DND-41 (cell line): ENCODE data around the gene PLIN3.
"Not testable (repeated sequence)": the region's sequence is repeated elsewhere in the genome, so short reads cannot be mapped to it uniquely, and the experiment has no call there.

Experiments used
- ATAC-seq: fragments of 200-7000 bp; cut with Tn5 transposase; 3 replicates; pipeline ENCODE4 v1.9.1; 2021; ENCODE audit warnings: low read depth; ENCODE audit not compliant: insufficient read depth
- DNase-seq: peaks from one replicate; pipeline ENCODE4 v3.0.0-alpha.2; 2020
- H2AFZ ChIP-seq: 2 replicates; pipeline ENCODE4 v1.6.0; 2012; ENCODE audit warnings: low read depth, low read length
- H3K27ac ChIP-seq: 2 replicates; pipeline ENCODE4 v1.5.1; 2012; ENCODE audit warnings: low read length, inconsistent platforms
- H3K27me3 ChIP-seq: fragments of 200-600 bp; sonication (generic); 2 replicates; pipeline ENCODE4 v1.6.0; 2012; ENCODE audit warnings: low read length, mild to moderate bottlenecking, inconsistent platforms; ENCODE audit not compliant: insufficient read depth, poor library complexity
- H3K36me3 ChIP-seq: 2 replicates; pipeline ENCODE4 v1.5.1; 2012; ENCODE audit warnings: low read length, inconsistent platforms; ENCODE audit not compliant: insufficient read depth
- H3K4me1 ChIP-seq: 2 replicates; pipeline ENCODE4 v1.5.1; 2012; ENCODE audit warnings: mild to moderate bottlenecking, low read length; ENCODE audit not compliant: insufficient read depth
- H3K4me2 ChIP-seq: 2 replicates; pipeline ENCODE4 v1.6.0; 2012; ENCODE audit warnings: mild to moderate bottlenecking, moderate library complexity, low read length, inconsistent platforms; ENCODE audit not compliant: insufficient read depth
- H3K4me3 ChIP-seq, 2 experiments: fragments of 200-600 bp in 1 of 2; shearing (Covaris generic) in 1 of 2; 2 replicates each; pipeline ENCODE4 v1.5.1; 2012 to 2016; ENCODE audit warnings: inconsistent platforms in 2 of 2, low read length in 2 of 2, mild to moderate bottlenecking in 2 of 2, low read depth in 1 of 2, moderate library complexity in 1 of 2
- H3K79me2 ChIP-seq: 2 replicates; pipeline ENCODE4 v1.6.0; 2012; ENCODE audit warnings: low read length, inconsistent platforms; ENCODE audit not compliant: insufficient read depth
- H3K9ac ChIP-seq: 2 replicates; pipeline ENCODE4 v1.6.0; 2012; ENCODE audit warnings: low read depth, mild to moderate bottlenecking, inconsistent platforms, low read length, moderate library complexity
- H3K9me3 ChIP-seq: 2 replicates; pipeline ENCODE4 v1.5.1; 2012; ENCODE audit warnings: low read length, moderate library complexity, mild to moderate bottlenecking, inconsistent platforms; ENCODE audit not compliant: insufficient read depth, severe bottlenecking
- H4K20me1 ChIP-seq: 2 replicates; pipeline ENCODE4 v1.6.0; 2012; ENCODE audit warnings: low read length; ENCODE audit not compliant: insufficient read depth
- EZH2 ChIP-seq: IDR thresholded peaks from 3 replicates; pipeline ENCODE4 v1.6.1; 2012; ENCODE audit warnings: borderline replicate concordance, low read depth, mild to moderate bottlenecking, moderate library complexity, low read length, inconsistent platforms; ENCODE audit not compliant: severe bottlenecking
- TF ChIP-seq, protein P1 (sequence below): IDR thresholded peaks from 2 replicates; pipeline ENCODE4 v1.5.1; 2012; ENCODE audit warnings: borderline replicate concordance, low read length, moderate library complexity, mild to moderate bottlenecking; ENCODE audit not compliant: poor library complexity, severe bottlenecking; ENCODE audit errors: extremely low read depth

Gene PLIN3

DNA sequence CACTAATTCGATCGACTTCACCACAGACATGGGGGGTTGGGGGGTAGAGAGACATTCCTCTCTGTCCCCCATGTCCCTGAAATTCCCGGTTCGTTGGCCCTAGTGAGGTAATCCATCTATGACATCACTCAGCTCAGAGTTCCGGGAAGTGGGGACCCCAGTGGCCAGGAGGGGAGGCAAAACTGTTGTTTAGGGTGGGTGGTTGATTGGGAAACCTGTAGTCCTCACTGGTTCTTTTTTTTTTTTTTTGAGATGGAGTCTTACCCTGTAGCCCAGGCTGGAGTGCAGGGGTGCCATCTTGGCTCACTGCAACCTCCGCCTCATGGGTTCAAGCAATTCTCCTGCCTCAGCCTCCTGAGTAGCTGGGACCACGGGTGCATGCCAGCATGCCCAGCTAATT is 35.3 kb upstream of the PLIN3 start, which contains the start of gene ARRDC5:
TSS of gene ARRDC5 (minus strand) at position 101 of the 400 bp plus-strand sequence. CDS start at position 30, 71 bp downstream.
- no peaks in the 10 kb centered on the region for H3K36me3 ChIP-seq
- H3K4me1 ChIP-seq, result no peaks in the 10 kb centered on the region
- ATAC-seq (no peak), DNase-seq (no peak)
- H2AFZ ChIP-seq, result no peak within 1 kb of the TSS
- no peaks in the 10 kb centered on the region for H3K79me2 ChIP-seq
- no peak within 1 kb of the TSS for H3K27ac ChIP-seq
- no peaks in the 10 kb centered on the region for H3K9me3 ChIP-seq
- no peaks in the 10 kb centered on the region for H3K27me3 ChIP-seq
- H3K4me3 ChIP-seq, result no peak within 1 kb of the TSS
- no peak within 1 kb of the TSS for H3K4me2 ChIP-seq
- TF ChIP-seq EZH2, result no peak
- TF ChIP-seq, protein P1, sequence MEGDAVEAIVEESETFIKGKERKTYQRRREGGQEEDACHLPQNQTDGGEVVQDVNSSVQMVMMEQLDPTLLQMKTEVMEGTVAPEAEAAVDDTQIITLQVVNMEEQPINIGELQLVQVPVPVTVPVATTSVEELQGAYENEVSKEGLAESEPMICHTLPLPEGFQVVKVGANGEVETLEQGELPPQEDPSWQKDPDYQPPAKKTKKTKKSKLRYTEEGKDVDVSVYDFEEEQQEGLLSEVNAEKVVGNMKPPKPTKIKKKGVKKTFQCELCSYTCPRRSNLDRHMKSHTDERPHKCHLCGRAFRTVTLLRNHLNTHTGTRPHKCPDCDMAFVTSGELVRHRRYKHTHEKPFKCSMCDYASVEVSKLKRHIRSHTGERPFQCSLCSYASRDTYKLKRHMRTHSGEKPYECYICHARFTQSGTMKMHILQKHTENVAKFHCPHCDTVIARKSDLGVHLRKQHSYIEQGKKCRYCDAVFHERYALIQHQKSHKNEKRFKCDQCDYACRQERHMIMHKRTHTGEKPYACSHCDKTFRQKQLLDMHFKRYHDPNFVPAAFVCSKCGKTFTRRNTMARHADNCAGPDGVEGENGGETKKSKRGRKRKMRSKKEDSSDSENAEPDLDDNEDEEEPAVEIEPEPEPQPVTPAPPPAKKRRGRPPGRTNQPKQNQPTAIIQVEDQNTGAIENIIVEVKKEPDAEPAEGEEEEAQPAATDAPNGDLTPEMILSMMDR, result no peak
- no peak within 1 kb of the TSS for H3K9ac ChIP-seq
- no peaks in the 10 kb centered on the region for H4K20me1 ChIP-seq

DNA sequence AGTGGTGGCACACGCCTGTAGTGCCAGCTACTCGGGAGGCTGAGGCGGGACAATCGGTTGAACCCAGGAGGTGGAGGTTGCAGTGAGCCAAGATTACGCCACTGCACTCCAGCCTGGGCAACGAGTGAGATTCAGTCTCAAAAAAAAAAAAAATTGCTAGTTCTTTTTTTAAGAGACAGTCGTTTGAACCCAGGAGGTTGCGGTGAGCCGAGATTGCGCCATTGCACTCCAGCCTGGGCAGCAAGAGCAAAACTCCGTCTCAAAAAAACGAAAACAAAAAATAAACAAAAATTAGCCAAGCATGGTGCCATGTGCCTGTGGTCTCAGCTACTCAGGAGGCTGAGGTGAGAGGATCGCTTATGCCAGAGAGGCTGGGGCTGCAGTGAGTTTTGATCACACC is 33.4 kb upstream of the PLIN3 start:
- not testable (repeated sequence) for H3K9me3 ChIP-seq, H3K4me3 ChIP-seq, DNase-seq, H3K27ac ChIP-seq, H3K4me2 ChIP-seq, H3K4me1 ChIP-seq, ATAC-seq, H3K36me3 ChIP-seq, H2AFZ ChIP-seq, H3K27me3 ChIP-seq, H3K9ac ChIP-seq, H4K20me1 ChIP-seq, H3K79me2 ChIP-seq

DNA sequence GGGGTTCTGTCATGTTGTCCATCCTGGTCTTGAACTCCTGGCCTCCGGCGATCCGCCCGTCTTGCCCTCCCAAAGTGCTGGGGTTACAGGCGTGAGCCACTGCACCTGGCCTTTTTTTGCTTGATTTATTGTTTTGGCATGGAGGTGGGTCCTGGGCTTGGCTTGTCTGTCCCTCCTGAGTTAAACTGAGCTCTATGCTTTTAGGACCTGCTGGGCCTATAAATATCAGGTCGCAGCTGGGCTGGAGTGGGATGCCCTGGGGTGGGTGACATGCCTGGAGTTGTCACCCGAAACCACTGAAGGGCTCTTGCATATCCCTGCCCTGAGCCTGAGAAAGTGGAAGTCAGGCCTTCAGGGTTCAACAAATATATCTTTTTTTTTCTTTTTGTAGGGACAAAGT is 29.7 kb upstream of the PLIN3 start:
- no peaks in the 10 kb centered on the region for H3K27me3 ChIP-seq
- H3K4me3 ChIP-seq, result no peak overlapping the region
- H4K20me1 ChIP-seq, result no peaks in the 10 kb centered on the region
- no peak overlapping the region for H3K9ac ChIP-seq
- no peak overlapping the region for H3K4me2 ChIP-seq
- DNase-seq, result no peak
- no peaks in the 10 kb centered on the region for H3K4me1 ChIP-seq
- no peak overlapping the region for H2AFZ ChIP-seq
- no peak overlapping the region for H3K27ac ChIP-seq
- ATAC-seq, result no peak
- TF ChIP-seq, protein P1, result no peak
- TF ChIP-seq EZH2, result no peak
- H3K79me2 ChIP-seq, result no peaks in the 10 kb centered on the region
- no peaks in the 10 kb centered on the region for H3K9me3 ChIP-seq
- no peaks in the 10 kb centered on the region for H3K36me3 ChIP-seq

DNA sequence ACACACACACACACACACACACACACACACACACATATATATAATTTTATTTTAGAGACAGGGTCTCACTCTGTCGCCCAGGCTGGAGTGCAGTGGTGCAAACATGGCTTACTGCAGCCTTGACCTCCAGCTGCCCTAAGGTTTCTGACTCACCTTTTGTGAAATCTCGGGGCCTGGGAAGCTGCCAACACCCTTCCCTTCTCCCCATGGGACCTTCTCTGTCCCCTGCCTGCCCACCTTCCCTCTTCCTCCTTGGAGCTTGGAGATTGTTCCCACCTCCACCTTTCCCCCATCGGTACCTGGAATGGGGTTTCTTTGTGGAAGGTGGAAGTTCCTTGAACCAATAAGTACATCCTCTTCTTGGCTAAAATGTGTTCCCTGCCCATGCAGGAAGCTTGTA is 28.9 kb upstream of the PLIN3 start:
- no peaks in the 10 kb centered on the region for H4K20me1 ChIP-seq
- no peak overlapping the region for H3K4me2 ChIP-seq
- H3K9me3 ChIP-seq, result no peaks in the 10 kb centered on the region
- ATAC-seq (no peak), DNase-seq (no peak)
- no peak overlapping the region for H3K4me3 ChIP-seq
- no peaks in the 10 kb centered on the region for H3K4me1 ChIP-seq
- H3K27me3 ChIP-seq, result no peaks in the 10 kb centered on the region
- no peak overlapping the region for H3K9ac ChIP-seq
- no peaks in the 10 kb centered on the region for H3K79me2 ChIP-seq
- no peak overlapping the region for H2AFZ ChIP-seq
- no peak for TF ChIP-seq EZH2
- TF ChIP-seq, protein P1, result no peak
- no peaks in the 10 kb centered on the region for H3K36me3 ChIP-seq
- no peak overlapping the region for H3K27ac ChIP-seq

DNA sequence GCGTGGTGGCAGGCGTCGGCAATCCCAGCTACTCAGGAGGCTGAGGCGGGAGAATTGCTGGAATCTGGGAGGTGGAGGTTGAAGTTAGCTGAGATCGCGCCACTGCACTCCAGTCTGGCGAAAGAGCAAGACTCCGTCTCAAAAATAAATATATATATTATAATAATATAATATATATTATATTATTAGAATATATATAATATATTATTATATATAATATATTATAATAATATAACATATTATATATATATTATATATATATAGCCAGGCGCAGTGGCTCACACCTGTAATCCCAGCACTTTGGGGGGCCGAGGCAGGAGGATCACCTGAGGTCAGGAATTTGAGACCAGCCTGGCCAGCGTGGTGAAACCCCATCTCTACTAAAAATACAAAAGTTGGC is 25.5 kb upstream of the PLIN3 start:
- not testable (repeated sequence) for H3K27me3 ChIP-seq, H3K4me1 ChIP-seq, H2AFZ ChIP-seq, H4K20me1 ChIP-seq, H3K79me2 ChIP-seq, H3K9me3 ChIP-seq, ATAC-seq, H3K9ac ChIP-seq, DNase-seq, H3K27ac ChIP-seq, H3K4me3 ChIP-seq, H3K36me3 ChIP-seq, H3K4me2 ChIP-seq
